ENCODE results near the gene SULT2A1. TPM values are rescaled to one million over a fixed set of nuclear protein-coding genes. Genes with fewer than 3 reads are reported as not detected.

SULT2A1 gene
- total RNA-seq, 1 donor from 2014 or later = not detected

DNA sequence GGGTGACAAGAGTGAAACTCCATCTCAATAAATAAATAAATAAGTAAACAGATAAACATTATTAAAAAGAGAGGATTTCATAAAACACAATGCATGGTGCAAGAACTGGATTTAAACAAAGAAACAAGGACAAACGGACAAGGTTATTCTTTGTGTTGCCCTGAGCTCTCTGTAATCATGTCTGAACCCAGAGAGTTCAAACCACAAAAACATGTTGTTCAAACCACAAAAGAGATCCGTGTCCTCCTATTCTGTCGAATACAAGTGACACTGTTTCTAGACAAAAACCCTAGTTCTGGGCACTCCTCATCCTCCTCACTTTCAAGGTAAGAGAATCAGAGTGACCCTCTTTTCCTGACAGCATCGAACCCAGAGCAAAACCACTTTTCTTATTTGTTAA is 31.7 kb downstream of the SULT2A1 start:
- Histone ChIP-seq H3K4me3 (ENCODE audit: low read depth, low read length) (no peak overlapping the region), H3K27me3 (ENCODE audit: control insufficient read depth, insufficient read depth, low read length) (no peaks in the 10 kb centered on the region), H3K36me3 (ENCODE audit: control insufficient read depth, insufficient read depth, low read length) (no peaks in the 10 kb centered on the region)
- TF ChIP-seq, protein P1, sequence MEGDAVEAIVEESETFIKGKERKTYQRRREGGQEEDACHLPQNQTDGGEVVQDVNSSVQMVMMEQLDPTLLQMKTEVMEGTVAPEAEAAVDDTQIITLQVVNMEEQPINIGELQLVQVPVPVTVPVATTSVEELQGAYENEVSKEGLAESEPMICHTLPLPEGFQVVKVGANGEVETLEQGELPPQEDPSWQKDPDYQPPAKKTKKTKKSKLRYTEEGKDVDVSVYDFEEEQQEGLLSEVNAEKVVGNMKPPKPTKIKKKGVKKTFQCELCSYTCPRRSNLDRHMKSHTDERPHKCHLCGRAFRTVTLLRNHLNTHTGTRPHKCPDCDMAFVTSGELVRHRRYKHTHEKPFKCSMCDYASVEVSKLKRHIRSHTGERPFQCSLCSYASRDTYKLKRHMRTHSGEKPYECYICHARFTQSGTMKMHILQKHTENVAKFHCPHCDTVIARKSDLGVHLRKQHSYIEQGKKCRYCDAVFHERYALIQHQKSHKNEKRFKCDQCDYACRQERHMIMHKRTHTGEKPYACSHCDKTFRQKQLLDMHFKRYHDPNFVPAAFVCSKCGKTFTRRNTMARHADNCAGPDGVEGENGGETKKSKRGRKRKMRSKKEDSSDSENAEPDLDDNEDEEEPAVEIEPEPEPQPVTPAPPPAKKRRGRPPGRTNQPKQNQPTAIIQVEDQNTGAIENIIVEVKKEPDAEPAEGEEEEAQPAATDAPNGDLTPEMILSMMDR (IDR thresholded peaks at IDR 0.05; ENCODE audit: insufficient read depth, low read length, severe bottlenecking) = no peak
- DNase-seq (ENCODE audit: low read depth) = no peak
- no peak for FAIRE-seq

DNA sequence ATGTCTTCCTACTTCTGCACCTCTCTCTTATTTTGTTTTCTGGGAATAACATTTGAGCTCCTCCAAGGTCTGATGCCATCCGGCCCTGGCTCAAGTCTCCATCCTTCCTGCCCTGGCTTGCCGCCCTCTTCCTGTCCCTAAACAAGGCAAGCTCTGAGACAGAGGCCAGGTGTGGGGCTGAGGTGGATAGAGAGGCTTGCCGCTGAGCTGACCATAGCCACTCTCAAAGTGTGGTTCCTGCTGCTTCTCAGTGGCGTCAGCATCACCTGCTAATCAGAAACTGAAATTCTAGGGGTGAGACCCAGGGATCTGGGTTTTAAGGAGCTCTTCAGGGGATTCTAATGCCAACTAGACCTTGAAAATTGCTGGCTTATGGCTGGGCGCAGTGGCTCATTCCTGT is 33.1 kb downstream of the SULT2A1 start:
- H3K4me3 ChIP-seq (ENCODE audit: low read depth, low read length) = no peak overlapping the region
- peaks cover 5% of the 10 kb centered on the region for H3K27me3 ChIP-seq (ENCODE audit: control insufficient read depth, insufficient read depth, low read length)
- no peak for DNase-seq (ENCODE audit: low read depth)
- FAIRE-seq = no peak
- H3K36me3 ChIP-seq (ENCODE audit: control insufficient read depth, insufficient read depth, low read length) = no peaks in the 10 kb centered on the region
- TF ChIP-seq, protein P1 (IDR thresholded peaks at IDR 0.05; ENCODE audit: insufficient read depth, low read length, severe bottlenecking) = no peak

DNA sequence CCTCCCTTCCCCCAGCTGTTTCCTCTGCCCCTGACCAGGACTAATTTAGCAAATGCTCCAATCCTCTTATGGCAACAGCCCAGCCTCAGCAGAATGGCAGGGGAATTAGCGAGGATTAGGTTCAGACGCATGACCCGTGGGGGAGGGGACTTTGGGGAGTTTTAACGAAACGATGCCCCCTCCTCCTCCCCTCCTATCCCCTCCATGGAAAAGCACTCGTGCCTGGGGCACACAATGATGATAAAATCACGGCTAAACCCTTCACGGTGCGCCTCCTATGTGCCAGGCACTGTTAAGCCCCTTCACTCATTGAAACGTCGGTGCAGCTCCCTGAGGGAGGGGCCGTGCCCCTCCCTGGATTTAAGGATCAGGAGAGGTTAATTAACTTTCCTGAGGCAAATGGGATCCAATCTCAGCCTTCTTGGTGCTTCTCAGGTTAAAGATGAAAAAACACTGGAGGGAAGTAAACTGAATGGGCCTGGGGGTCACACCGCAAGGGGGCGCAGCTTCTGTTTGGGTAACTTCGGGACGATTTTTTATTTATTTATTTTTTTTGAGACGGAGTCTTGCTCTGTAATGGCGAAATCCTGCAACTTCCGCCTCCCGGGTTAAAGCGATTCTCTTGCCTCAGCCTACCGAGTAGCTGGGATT is 37.2 kb downstream of the SULT2A1 start:
- Histone ChIP-seq H3K4me3 (ENCODE audit: low read depth, low read length) (no peak overlapping the region), H3K36me3 (ENCODE audit: control insufficient read depth, insufficient read depth, low read length) (no peaks in the 10 kb centered on the region), H3K27me3 (ENCODE audit: control insufficient read depth, insufficient read depth, low read length) (peaks cover 5% of the 10 kb centered on the region)
- no peak for FAIRE-seq
- no peak for DNase-seq (ENCODE audit: low read depth)
- TF ChIP-seq, protein P1 (IDR thresholded peaks at IDR 0.05; ENCODE audit: insufficient read depth, low read length, severe bottlenecking) = peak; percentile 20

DNA sequence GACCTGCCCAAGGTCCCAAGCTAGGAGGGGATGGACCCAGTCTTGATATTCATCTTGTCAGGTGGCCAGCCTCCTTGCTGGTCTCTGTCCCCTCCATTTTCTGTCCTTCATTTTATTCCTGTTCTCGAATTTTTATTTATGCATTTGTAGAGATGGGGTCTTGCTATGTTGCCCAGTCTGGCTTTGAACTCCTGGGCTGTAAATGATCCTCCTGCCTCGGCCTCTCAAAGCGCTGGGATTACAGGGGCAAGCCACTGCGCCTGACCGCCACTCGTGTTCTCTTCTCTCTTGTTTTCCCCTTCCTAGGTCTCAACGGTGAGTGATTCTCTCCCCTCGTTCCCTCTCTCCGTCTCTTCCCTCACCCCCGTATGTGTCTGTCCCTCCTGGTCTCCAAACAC is 37.7 kb downstream of the SULT2A1 start:
- no peaks in the 10 kb centered on the region for H3K36me3 ChIP-seq (ENCODE audit: control insufficient read depth, insufficient read depth, low read length)
- TF ChIP-seq, protein P1 (IDR thresholded peaks at IDR 0.05; ENCODE audit: insufficient read depth, low read length, severe bottlenecking) = no peak
- peaks cover 5% of the 10 kb centered on the region for H3K27me3 ChIP-seq (ENCODE audit: control insufficient read depth, insufficient read depth, low read length)
- DNase-seq (ENCODE audit: low read depth) = no peak
- H3K4me3 ChIP-seq (ENCODE audit: low read depth, low read length) = no peak overlapping the region
- FAIRE-seq = no peak

DNA sequence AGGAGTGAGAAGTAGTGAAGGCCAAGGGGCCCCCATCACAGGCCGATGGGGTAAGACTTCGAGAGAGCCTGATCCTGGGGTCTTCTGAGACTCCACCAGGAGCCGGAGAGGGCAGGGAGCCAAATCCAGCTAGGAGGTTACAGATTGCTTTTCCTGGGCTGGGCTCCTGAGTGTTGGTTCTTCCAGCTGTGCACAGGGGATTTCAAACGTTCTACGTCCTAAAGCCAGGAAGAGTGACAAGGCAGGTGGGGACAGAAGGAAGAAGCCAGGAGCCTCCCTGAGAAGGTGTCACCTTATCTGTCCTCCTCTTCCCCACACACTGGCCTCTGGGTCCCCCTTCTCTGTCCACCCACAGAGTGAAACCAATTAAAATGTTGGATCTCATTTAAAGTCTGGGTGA is 43.2 kb downstream of the SULT2A1 start:
- Histone ChIP-seq H3K4me3 (ENCODE audit: low read depth, low read length) (no peak overlapping the region), H3K36me3 (ENCODE audit: control insufficient read depth, insufficient read depth, low read length) (no peaks in the 10 kb centered on the region), H3K27me3 (ENCODE audit: control insufficient read depth, insufficient read depth, low read length) (no peaks in the 10 kb centered on the region)
- TF ChIP-seq, protein P1 (IDR thresholded peaks at IDR 0.05; ENCODE audit: insufficient read depth, low read length, severe bottlenecking) = no peak
- FAIRE-seq = no peak
- DNase-seq (ENCODE audit: low read depth) = no peak

DNA sequence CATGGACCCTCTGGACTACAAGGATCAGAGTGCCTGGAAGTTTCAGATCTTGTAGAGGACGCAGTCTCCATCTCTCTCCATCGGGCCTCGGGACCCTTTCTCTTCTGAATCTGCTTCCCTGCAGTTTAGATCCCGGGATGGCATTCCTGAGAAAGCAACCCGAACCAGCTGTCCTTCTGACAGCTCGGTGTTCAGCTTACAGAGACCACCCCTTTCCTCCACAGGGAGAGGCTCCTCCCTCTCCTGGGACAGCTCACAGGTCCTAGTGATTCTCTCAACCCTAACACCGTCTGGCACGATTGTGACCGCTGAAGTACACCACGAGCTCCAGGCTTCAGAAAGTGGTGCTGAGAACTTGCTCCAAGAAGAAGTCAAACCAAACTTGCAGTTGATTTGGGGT is 46.2 kb downstream of the SULT2A1 start:
- H3K4me3 ChIP-seq (ENCODE audit: low read depth, low read length) = no peak overlapping the region
- DNase-seq (ENCODE audit: low read depth) (no peak), FAIRE-seq (no peak)
- no peaks in the 10 kb centered on the region for H3K36me3 ChIP-seq (ENCODE audit: control insufficient read depth, insufficient read depth, low read length)
- no peaks in the 10 kb centered on the region for H3K27me3 ChIP-seq (ENCODE audit: control insufficient read depth, insufficient read depth, low read length)
- TF ChIP-seq, protein P1 (IDR thresholded peaks at IDR 0.05; ENCODE audit: insufficient read depth, low read length, severe bottlenecking) = no peak
